PFSK-1 (cell line): ENCODE measurements around the gene LILRB1.

ENCODE experiments used
- FOXP2 ChIP-seq: optimal IDR thresholded peaks from 2 replicates; pipeline ENCODE3; 2011; ENCODE audit warnings: borderline replicate concordance, control low read depth, inconsistent platforms; ENCODE audit not compliant: insufficient read depth; ENCODE audit errors: extremely low read length, extremely low read depth
- POLR2AphosphoS5 ChIP-seq: IDR thresholded peaks from 2 replicates; pipeline ENCODE4 v1.6.1; 2012; ENCODE audit warnings: low read depth, mild to moderate bottlenecking, control low read depth, low read length, moderate library complexity
- REST ChIP-seq, 2 experiments: IDR thresholded peaks; 2 replicates each; pipeline versions ENCODE4 v1.6.1 to v1.8.0; 2011 to 2012; ENCODE audit warnings: low read depth in 2 of 2, low read length in 2 of 2, control low read depth in 1 of 2, inconsistent platforms in 1 of 2, mild to moderate bottlenecking in 1 of 2, moderate library complexity in 1 of 2; ENCODE audit not compliant: insufficient read depth in 1 of 2
- SIN3A ChIP-seq: IDR thresholded peaks from 2 replicates; pipeline ENCODE4 v1.6.1; 2012; ENCODE audit warnings: mild to moderate bottlenecking, low read length, moderate library complexity, borderline replicate concordance; ENCODE audit not compliant: insufficient read depth
- TAF1 ChIP-seq: IDR thresholded peaks from 2 replicates; pipeline ENCODE4 v1.6.1; 2012; ENCODE audit warnings: low read length, control low read depth, borderline replicate concordance; ENCODE audit not compliant: insufficient read depth

LILRB1 gene

GRCh38 chr19:54667217-54667616, 36.9 kb downstream of the LILRB1 start:
- no peak for TF ChIP-seq TAF1
- TF ChIP-seq REST (IDR thresholded peaks at IDR 0.05; ENCODE audit: insufficient read depth in 1 of 2, low read depth in 2 of 2, low read length in 2 of 2) = no peak
- TF ChIP-seq POLR2AphosphoS5 = no peak
- no peak for TF ChIP-seq FOXP2
- no peak for TF ChIP-seq SIN3A

GRCh38 chr19:54668353-54668752, 38.1 kb downstream of the LILRB1 start:
- TF ChIP-seq TAF1 (no peak), POLR2AphosphoS5 (no peak), SIN3A (no peak), FOXP2 (no peak)

- TF ChIP-seq TAF1 = no peak
- TF ChIP-seq SIN3A = no peak
- TF ChIP-seq REST (IDR thresholded peaks at IDR 0.05; ENCODE audit: insufficient read depth in 1 of 2, low read depth in 2 of 2, low read length in 2 of 2) = no peak
- no peak for TF ChIP-seq FOXP2
- no peak for TF ChIP-seq POLR2AphosphoS5
These were observed 40.5 kb downstream of the LILRB1 start for GRCh38 chr19:54670576-54671357.

GRCh38 chr19:54673222-54673621, 42.9 kb downstream of the LILRB1 start:
- no peak for TF ChIP-seq FOXP2
- TF ChIP-seq SIN3A = no peak
- TF ChIP-seq REST (IDR thresholded peaks at IDR 0.05; ENCODE audit: insufficient read depth in 1 of 2, low read depth in 2 of 2, low read length in 2 of 2) = no peak
- no peak for TF ChIP-seq TAF1
- no peak for TF ChIP-seq POLR2AphosphoS5

GRCh38 chr19:54674021-54674617, 43.8 kb downstream of the LILRB1 start:
- no peak for TF ChIP-seq FOXP2
- no peak for TF ChIP-seq POLR2AphosphoS5
- no peak for TF ChIP-seq REST (IDR thresholded peaks at IDR 0.05; ENCODE audit: insufficient read depth in 1 of 2, low read depth in 2 of 2, low read length in 2 of 2)
- no peak for TF ChIP-seq TAF1
- no peak for TF ChIP-seq SIN3A
